ENCODE data around the gene YTHDC2.

Gene YTHDC2

GRCh38 chr5:113607361-113607760, 93.9 kb downstream of the YTHDC2 start:
- no peak for DNase-seq

- DNase-seq: no peak
These were observed 94.7 kb downstream of the YTHDC2 start for GRCh38 chr5:113608113-113608596.

- no peak for DNase-seq
These were observed 98.6 kb downstream of the YTHDC2 start for GRCh38 chr5:113612060-113612496.

GRCh38 chr5:113614191-113614590, 100.7 kb downstream of the YTHDC2 start:
- DNase-seq: no peak

- DNase-seq: no peak
These were observed 102.2 kb downstream of the YTHDC2 start for GRCh38 chr5:113615708-113616107.

- DNase-seq: no peak
These were observed 103.8 kb downstream of the YTHDC2 start for GRCh38 chr5:113617191-113617796.

GRCh38 chr5:113632996-113633395, 119.5 kb downstream of the YTHDC2 start:
- DNase-seq: no peak

GRCh38 chr5:113634957-113635356, 121.5 kb downstream of the YTHDC2 start:
- DNase-seq: no peak

GRCh38 chr5:113641715-113642114, 128.2 kb downstream of the YTHDC2 start:
- no peak for DNase-seq

Data from NCI-H2171 (cell line).